Cardiac septum (tissue), 1 donor: ENCODE data around the gene KRT16. TPM values are rescaled to one million over a fixed set of nuclear protein-coding genes. Genes with fewer than 3 reads are reported as not detected.
"Not testable (repeated sequence)": the region's sequence is repeated elsewhere in the genome, so short reads cannot be mapped to it uniquely, and the experiment has no call there.

Experiments used
- DNase-seq: peaks from one replicate; pipeline ENCODE4 v3.0.0-alpha.2; 2020; ENCODE audit warnings: low spot score
- intact Hi-C: fragments of 100-400 bp; cut with DNase I; formaldehyde crosslinking; loops from one replicate; pipeline ENCODE4 v1.14.0; 2022
- total RNA-seq: library from RNA; stranded (reverse); fragmentation: NEBNext Ultra II Directional; extraction: Animal tissue kit (Norgen Biotek cat#: 25700); gene quantifications from one replicate; pipeline ENCODE4 v1.2.1, GENCODE V29; 2021
- donor health status: DM: no; HTN: no; CAD: no.

Gene KRT16
- total RNA-seq, 1 donor from 2014 or later, result not detected

DNA sequence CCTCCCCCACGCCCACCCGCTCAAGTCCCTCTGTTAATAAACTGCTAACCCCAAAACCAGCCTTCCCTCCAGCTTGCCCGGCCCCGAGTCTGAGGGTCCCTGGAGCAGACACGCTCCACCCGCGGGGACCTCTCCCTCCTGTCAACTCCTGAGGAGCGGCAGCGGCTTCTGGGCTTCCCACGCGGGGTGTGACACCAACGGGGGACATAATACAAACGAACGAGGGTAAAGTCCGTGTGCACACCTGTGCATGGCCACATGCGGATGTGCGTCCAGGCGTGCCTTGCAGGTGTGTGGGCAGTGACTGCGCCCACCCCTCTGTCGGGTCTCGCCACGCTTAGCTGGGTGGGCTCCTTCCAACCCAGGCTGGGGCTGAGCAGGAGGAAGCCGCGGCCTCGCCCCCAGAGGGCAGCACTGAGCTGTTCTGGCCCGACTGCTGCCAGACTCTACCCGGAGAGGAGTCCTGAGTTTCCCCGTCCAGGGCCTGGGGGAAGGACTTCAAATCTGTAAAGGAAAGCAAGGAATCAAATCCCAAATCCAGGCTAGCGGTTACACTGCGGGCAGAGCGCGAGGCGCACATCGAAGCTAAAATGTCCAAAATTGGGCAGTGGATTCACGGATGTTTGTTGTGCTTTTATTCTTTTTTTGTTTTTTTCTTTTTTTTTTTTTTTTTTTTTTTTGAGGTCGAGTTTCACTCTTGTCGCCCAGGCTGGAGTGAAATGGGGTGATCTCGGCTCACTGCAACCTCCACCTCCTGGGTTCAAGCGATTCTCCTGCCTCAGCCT is 36.0 kb upstream of the KRT16 start:
- peak; percentile 92 for DNase-seq
- intact Hi-C loops, result loop anchor here (1.0 to 5.0 kb wide), 4 partner anchors 14 to 841 kb away; no protein-coding TSS in a partner anchor

DNA sequence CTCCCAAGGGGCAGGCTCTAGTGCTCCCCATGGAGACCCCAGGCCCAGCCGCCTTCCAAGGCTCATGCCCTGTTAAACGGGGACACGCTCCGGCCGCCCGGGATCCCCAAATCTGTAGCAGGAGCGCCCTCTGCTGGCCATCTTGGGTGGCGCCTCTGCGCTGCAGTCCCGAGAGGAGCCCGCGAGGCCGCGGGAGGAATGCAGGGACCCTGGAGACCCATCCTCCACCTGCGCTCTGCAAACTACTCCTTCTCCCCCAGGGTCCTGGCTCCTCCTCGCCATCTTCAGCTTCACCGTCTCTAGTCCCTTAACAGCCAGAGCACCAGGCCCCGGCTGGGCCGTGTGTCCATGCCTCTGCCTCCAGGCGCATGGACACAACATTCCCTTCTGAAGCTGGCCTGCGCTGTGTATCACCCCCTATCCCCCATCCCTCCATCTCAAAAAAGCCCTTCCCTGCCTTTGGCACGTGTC is 35.4 kb upstream of the KRT16 start:
- intact Hi-C loops, result loop anchor here (1.0 to 5.0 kb wide), 4 partner anchors 14 to 841 kb away; no protein-coding TSS in a partner anchor
- peak; percentile 95 for DNase-seq

DNA sequence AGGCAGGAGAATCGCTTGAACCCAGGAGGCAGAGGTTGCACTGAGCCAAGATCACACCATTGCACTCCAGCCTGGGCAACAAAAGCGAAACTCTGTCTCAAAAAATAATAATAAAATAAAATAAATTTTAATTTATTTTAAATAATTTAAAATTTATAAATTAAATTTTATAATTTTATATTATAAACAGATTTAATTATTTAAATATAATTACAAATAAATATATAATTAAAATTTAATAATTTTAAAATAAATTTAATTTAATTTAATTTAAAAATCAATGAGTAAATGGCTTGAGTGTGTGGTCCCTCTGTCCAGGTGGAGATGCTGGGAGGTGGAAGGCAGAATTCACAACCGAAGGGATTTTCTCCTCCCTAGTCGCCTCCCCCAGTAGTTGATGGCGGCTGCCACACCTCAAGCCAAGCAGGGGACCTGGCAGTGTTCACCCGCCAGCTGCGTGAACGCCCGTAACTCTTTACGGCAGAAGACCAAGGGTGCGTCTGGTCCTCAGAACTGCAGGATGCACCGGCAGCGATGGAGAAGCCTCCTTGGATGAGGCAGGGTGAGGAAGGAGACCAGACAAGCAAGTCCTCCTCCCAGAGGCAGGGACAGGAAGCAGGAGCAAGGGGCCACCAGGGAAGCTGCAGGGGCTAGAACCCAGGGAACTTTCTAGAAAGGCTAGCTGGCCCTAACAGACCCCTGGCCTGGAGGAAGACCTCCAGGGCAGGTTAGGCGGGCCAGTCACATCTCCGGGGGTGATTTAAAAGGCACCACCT is 34.7 kb upstream of the KRT16 start:
- DNase-seq, result no peak
- intact Hi-C loops, result loop anchor here (5.0 kb wide), 1 partner anchor 840 kb away; no protein-coding TSS in a partner anchor

DNA sequence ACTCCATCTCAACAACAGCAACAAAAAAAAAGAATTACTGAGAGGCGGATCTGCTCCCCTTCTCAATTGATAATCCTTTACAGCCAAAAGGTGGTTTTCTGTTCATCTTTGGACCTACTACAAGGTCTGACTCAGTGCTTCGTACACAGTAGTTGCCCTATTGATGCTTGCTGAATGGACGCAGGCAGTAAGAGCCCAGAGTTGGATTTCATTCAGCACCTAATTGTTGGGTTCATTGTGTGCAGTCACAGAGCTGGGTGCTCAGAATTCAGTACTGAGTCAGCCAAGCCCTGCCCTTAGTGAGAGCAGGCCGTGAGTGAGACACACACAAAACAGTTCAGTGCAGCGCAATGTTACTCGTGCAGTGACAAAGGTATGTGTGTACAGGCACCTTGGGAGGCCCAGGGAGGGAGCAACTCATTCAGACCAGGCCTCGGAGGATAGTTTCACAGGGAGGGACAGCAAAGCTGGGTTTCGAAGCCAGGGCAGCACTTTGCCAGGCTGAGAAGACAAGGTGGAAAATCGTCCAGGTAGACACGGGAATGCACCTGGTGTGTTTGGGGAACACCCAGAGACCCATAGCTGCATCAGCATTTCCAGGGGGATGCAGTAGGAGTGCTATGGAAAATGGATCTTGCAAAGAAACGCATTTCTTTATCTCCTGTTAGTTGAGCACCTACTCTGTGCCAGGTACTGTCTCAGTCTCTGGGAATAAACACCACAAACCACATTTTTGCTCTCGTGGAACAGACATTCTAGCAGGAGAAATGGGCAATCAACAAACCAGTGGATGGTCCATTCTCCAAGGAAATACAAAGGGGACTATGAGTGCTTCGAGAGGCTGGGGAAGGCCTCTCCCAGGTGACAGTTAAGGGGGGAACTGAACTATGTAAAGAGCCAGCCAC is 29.9 kb upstream of the KRT16 start:
- intact Hi-C loops, result no loop called here

DNA sequence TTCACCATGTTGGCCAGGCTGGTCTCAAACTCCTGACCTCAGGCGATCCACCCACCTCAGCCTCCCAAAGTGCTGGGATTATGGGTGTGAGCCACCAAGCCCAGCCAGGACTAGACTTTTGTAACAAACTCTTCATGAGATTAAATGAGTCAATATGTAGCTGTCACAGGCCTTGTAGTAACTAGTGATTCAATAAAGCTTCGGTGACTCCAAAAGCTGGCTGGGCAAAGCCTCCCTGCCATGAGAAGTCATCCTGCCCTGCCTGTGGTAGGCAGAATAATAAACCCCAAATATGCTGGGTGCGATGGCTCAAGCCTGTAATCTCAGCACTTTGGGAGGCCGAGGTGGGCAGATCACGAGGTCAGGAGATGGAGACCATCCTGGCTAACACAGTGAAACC is 28.0 kb upstream of the KRT16 start:
- DNase-seq, intact Hi-C loops: not testable (repeated sequence)

More for the DNA sequence above, 29.9 kb upstream of the KRT16 start:
- no peak for DNase-seq

DNA sequence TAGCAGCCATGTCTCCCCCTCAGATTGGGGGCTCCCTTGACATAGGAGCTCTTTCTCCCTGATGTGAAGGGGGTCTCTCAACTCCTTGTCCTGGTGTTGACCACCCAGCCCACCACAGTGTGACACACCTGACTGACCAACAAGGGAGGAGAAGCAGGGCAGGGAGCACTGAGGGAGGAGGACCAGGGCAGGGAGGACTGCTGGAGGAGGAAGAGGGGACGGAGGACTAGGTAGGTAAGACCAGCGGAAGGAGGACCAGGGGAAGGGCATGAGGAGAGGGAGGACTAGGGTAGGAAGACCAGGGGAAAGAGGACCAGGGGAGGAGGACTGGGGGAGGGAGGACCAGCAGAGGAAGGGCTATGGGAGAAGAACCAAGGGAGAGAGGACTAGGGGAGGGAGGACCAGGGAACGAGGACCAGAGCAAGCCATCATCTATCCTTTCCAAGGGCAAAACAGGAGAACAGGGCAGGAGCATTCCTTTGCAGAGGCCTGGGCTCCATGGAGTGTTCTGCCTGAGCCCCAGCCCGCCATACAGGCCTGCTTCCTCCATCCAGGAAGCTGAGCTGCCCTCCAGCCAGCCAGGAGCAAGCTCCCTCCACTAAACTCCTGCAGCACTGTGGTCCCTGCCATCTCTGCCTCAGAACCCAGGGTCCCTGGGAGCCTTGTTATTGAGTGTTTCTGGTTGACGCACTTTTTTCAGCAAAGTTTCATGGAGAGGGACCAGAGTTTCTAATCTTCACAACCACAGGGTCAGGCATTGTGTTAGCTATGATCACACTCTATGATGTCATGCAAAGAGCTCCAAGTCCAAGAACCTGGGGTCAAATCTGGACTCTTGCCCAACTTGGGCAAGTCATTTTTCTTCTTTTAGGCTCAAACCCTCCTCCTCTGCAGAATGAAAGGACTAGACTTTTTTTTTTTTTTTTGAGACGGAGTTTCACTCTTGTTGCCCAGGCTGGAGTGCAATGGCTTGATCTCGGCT is 27.2 kb upstream of the KRT16 start:
- intact Hi-C loops, result no loop called here
- DNase-seq, result no peak

DNA sequence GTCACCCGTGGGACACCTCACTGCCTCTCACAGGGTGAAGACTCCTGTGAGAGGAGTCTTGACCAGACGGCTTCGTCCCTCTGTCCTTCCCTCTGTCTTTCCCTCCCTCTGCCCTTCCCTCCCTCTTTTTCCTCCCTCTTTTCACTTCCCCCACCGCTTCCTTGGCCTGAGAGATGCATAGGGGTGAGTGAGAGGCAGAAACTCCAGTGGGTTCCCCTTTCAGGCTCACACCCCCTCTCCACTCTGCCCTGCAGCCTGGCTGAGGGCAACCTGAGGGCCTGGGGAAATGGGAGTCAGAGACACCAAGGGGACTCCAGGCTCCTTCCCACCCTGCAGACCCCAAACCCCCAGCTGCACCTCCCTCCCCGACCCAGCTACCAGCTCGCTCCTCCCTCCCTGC is 26.4 kb upstream of the KRT16 start:
- DNase-seq, result no peak
- intact Hi-C loops, result no loop called here

DNA sequence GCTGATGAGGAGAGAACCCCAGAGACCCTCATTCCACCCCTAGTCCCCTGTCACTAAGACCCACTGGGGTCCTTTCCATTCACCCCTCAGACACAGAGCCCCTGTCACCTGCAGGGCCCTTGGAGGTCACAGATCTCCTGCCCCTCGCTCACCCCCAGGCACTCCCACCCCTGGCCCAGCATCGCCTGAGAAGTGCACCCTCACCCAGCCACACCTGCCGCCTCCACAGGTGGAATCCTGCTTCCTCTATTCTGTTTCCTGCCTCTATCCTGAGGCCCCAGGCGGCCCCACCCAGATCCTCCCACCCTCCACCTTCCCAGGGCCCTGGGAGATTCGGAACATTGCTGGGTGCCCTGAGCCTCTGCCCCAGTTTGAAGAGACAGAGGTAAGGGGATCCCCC is 25.6 kb upstream of the KRT16 start:
- DNase-seq, result no peak
- intact Hi-C loops, result no loop called here

DNA sequence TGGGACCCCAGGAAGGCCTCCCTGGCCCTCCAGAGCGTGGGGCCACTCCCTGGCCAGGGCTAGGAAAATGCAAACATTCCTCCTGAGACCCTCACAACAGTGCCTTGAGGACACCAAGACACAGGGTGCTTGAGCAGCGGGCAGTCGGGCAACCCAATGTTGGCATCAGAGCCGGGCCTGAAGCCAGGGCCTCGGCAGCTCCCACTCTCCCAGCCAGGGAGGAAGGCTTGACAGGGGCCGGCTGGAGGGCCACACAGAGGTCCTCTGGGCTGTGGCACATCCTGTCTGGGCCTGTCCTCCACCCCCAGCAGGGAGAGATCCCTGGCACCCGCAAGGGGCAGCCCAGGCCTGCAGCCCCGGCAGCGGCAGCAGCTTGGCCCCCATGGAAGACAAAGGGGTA is 24.1 kb upstream of the KRT16 start:
- intact Hi-C loops, result no loop called here
- DNase-seq, result no peak

DNA sequence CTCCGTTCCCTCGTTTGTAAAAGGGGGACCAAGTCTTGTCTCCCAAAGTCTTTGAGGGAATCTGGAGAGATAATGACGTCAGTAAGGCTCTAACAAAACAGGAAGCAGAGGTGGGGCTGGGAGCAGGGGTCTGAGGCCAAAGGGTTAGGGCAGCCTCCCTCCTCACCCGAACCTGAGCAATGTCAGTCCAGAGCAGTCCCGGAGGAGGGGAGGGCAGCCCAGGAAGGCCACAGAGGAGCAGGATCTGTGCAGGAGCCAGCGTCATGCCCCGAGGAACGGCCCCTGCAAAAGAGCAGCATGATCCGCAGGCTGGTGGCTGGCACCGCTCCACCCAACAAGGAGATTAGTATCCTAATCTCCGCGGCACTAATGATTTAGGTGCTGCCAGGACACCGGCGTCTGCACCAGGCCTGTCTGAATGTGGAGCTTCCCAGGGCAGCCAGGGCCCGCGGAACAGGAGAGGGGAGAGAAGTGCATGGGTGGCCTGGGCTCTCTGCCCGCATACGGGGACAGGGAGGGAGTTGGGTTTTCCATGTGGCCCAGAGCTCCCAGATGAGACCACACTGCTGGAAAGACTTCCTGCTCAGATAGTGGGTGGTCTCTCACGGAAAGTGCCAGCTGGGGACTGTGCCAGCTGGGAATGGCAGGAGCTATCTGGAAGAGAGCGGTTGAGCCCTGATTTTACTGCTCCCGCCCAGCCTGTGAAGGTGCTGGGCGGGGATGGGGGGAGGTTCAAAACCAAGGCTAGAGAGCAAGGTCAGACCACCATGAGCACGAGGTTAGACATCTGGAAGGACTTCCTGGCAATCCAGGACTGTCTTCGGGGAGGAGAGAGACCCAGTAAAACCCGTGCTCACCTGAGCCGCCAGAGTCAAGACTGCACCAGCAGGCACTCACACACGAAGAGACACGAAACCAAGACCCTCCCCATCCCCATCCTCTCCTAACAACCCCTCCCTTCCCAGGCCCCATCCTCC is 22.8 kb upstream of the KRT16 start:
- intact Hi-C loops, result no loop called here

DNA sequence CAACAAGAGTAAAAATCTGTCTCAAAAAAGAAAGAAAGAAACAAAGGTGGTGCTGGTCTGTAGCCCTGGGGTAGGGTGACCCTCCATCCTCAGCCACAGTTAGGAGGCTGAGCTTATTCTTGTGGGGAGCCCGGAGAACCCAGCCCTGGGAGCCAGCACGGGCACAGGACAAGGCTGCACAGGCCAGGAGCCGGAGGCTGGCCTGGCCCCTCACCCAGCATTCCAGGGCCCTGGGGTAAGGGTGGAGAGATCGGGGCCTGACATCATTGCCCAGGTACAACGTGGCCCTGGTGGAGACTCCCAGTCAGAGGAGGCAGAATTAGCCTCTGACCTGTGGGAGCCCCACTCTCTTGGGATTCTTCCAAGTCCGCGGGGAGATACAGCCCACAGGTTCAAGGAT is 22.1 kb upstream of the KRT16 start:
- intact Hi-C loops, result no loop called here
- DNase-seq, result no peak

More for the DNA sequence above, 22.8 kb upstream of the KRT16 start:
- DNase-seq, result no peak

DNA sequence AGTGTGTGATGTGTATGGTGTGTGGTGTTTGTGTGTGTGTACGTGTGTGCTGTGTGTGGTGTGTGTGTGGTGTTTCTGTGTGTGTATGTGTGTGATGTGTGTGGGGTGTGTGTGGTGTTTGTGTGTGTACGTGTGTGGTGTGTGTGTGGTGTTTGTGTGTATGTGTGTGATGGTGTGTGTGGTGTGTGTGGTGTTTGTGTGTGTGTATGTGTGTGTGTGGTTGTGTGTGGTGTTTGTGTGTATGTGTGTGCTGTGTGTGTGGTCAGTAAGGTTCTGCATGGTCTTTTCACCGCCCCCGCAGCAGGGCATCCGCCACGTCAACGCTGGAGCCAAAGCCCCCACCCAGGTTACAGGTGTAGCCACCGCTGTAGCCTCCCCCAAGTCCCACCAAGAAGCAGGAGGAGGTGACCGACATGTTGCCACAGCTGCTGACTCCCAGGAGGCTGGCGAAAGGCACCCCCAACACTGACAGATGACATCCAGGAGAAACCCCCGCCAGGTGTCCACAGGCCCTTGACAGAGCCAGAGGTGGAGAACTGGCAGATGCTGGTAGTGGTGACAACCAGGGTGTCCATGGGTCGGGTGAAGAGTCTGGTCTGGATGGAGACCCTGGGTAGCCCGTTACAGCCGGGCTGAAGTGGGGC is 21.1 kb upstream of the KRT16 start:
- intact Hi-C loops, result no loop called here
- DNase-seq, result no peak

DNA sequence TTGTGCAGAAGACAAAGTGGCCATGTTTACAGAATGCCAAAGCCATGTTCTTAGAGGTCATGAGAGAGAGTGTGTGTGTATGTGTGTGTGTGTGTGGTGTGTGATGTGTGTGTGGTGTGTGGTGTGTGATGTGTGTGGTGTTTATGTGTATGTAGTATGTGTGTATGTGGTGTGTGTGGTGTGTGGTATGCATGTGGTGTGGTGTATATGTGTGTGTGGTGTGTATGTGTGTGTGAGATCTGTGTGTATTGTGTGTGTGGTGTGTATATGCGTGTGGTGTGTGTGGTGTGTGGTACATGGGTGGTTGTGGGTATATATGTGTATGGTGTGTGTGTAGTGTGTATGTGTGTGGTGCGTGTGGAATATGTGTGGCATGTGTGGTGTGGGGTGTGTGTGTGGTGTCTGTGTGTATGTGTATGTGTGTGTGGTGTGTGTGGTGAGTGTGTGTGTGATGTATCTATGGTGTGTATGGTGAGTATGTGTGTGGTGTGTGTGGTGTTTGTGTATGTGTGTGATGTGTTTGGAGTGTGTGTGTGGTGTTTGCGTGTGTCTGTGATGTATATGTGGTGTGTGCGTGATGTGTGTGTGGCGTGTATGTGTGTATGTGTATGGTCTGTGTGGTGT is 20.0 kb upstream of the KRT16 start:
- no peak for DNase-seq
- intact Hi-C loops, result no loop called here

DNA sequence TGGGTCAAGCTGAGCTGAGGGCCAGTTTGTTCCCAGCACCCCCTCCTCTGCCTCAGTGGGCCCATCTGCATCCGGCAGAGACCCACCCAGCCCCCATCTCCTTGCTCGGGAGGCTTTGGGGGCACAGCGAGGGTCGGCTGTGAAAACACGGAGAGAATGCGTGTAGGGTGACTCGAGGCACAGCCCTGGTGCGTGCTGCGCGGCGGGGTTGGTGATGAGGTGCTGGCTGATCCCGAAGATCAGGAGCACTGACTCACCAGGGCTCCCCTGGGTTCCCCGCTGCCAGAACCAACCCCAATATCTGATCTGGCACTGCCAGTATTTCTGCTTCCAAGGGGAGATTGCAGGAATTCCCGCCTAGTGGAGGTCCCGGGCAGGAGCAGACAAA is 19.3 kb upstream of the KRT16 start:
- intact Hi-C loops, result no loop called here
- DNase-seq, result no peak

DNA sequence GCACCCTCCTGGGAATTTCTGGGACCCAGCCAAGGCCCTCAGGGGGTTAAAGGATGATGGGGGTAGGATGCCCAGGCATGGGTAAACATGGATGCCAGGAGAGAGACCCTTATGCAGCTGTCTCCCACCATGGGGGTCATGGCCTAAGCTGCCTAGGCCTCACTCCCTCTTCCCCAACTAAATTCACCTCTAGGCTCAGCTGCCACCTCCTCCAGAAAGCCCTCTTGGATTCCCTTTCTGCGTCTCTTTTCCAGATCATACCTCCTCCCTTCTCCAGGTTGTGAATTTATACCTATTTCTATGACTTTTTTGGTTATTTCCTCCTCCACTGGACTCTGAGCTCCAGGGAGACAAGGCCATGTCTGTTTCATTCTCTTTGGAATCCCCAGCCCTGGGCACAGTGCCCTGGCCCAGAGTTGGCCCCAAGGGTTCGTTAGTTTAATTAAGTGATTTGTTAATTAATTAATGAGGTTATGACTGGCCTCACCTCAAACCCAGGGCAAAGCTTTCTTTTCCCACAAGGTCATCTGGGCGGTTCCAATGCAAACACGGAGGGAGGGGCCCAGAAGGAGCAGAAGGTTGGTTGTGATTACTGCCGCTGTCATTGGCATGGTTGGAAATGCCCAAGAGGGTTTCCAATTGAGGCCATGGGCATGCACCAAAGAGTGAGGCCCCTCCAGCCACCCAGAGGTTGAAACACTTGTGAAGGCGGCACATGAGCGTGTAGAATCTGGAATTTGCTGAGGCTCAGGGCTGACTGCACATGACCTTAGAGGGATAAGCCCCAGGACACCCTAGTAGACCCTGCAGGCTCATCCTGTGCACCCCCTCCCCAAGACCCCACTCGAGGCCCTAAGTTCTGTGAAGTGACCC is 18.7 kb upstream of the KRT16 start:
- intact Hi-C loops, result no loop called here
- no peak for DNase-seq
